Bronchial smooth muscle cell (primary cell): ENCODE data around the gene SHLD1. TPM values are rescaled to one million over a fixed set of nuclear protein-coding genes. Genes with fewer than 3 reads are reported as not detected.

Experiments
- total RNA-seq: library from RNA; depleted of rRNA; stranded (reverse); fragments of >200 nt; gene quantifications from 2 replicates; pipeline ENCODE4 v1.2.1, GENCODE V29; 2014

SHLD1 gene, protein sequence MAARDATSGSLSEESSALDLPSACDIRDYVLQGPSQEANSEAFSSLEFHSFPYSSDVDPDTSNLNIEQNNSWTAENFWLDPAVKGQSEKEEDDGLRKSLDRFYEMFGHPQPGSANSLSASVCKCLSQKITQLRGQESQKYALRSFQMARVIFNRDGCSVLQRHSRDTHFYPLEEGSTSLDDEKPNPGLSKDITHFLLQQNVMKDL
- total RNA-seq, result 2.6 and 3.2 TPM in 2 replicates

DNA sequence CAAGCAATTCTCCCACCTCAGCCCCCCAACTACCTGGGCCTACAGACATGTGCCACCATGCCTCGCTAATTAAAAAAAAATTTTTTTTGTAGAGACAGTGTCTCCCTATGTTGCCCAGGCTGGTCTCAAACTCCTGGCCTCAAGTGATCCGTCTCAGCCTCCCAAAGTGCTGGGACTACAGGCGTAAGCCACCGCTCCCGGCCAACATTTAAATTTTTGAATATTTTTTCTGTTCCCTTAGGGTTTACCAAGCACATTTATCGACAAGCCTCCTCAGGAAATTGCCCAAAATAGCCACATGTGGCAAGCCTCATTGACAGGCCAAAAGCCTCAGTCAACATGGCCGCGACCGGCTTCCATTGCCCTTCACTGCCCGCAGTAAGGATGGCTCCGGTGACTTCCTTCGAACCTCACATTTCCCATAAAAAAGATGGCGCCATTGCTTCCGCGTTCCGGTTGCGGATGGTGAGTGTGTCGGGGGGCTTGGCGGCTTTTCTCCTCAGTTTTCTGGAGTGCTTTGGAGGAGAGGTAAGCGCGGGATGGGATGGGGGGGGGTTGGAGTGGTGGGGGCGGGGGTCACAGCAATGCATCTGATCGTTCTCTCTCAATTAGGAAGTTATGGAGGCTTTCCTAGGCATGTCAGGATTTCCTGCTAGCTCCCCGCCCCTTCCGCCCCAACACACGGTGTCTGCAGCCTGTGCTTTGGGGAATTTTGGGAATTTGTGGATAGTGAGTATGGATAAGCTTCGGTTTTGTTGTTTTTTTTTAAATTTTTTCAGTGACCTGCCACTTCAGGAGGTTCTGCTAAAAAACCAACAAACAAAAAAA, at the start of gene SHLD1:
Gene SHLD1, plus strand, starts transcription at position 450 of the 828 bp plus-strand sequence. CDS start 22,465 bp downstream, outside the sequence.

Other genes with a start within 250 kb of the SHLD1 start
- gene GPCPD1, start 139.4 kb upstream of the SHLD1 start, total RNA-seq, result 19.3 and 26.2 TPM in 2 replicates
- gene CHGB, start 161.1 kb downstream of the SHLD1 start, total RNA-seq, result 0.09 and 0.16 TPM in 2 replicates
- 4.5 and 4.6 TPM in 2 replicates for gene TRMT6, start 200.1 kb downstream of the SHLD1 start, total RNA-seq
- gene MCM8, start 200.3 kb downstream of the SHLD1 start, total RNA-seq, result 2.1 and 3.5 TPM in 2 replicates